PC-9 (cell line): Measurements from ENCODE around the gene ALK. TPM values are rescaled to one million over a fixed set of nuclear protein-coding genes. Genes with fewer than 3 reads are reported as not detected.
"Not testable (repeated sequence)": the region's sequence is repeated elsewhere in the genome, so short reads cannot be mapped to it uniquely, and the experiment has no call there.

ENCODE experiments used
- BruUV-seq: library from RNA; stranded (reverse); fragments of 400-500 nt; replicated peaks from 2 replicates; lab custom pipeline; 2021; lab: Mats Ljungman, UMichigan
- CTCF ChIA-PET: fragments of 300-600 bp; sonication (Branson Sonifier 250); formaldehyde crosslinking; loops from one replicate; lab custom pipeline; 2022; ENCODE audit warnings: antibody characterized with exemption; lab: Charles Lee
- POLR2A ChIA-PET: fragments of 300-600 bp; sonication (Branson Sonifier 250); formaldehyde crosslinking; loops from one replicate; lab custom pipeline; 2022; ENCODE audit warnings: antibody characterized with exemption; ENCODE audit not compliant: unreplicated experiment; lab: Charles Lee
- DNase-seq, 2 experiments: peaks; one replicate each; pipeline versions ENCODE4 v3.0.0 to v3.0.0-alpha.2; 2015 to 2022; ENCODE audit warnings: mixed read lengths in 1 of 2
- H2AFZ ChIP-seq: fragments of 200-600 bp; sonication (generic); 2 replicates; pipeline ENCODE4 v1.8.1; 2017; ENCODE audit warnings: antibody characterized with exemption
- H3F3A ChIP-seq: fragments of 200-600 bp; sonication (generic); 2 replicates; pipeline ENCODE4 v1.8.1; 2017; ENCODE audit warnings: antibody characterized with exemption, mild to moderate bottlenecking, low read depth; ENCODE audit not compliant: insufficient read depth
- H3K27ac ChIP-seq: fragments of 200-600 bp; sonication (generic); 2 replicates; pipeline ENCODE4 v1.6.1; 2016; ENCODE audit warnings: mixed run types
- H3K27me3 ChIP-seq: fragments of 200-600 bp; sonication (generic); 2 replicates; pipeline ENCODE4 v1.6.1; 2016; ENCODE audit warnings: low read depth, mixed run types; ENCODE audit not compliant: insufficient read depth
- H3K36me3 ChIP-seq: fragments of 200-600 bp; sonication (generic); 2 replicates; pipeline ENCODE4 v1.6.1; 2016; ENCODE audit warnings: low read depth, mixed run types
- H3K4me1 ChIP-seq: fragments of 200-600 bp; sonication (generic); replicated peaks from 2 replicates; pipeline ENCODE4 v1.6.1; 2016; ENCODE audit warnings: mixed run types; ENCODE audit not compliant: insufficient read depth
- H3K4me2 ChIP-seq: fragments of 200-600 bp; sonication (generic); 2 replicates; pipeline ENCODE4 v1.6.1; 2017; ENCODE audit warnings: mixed run types
- H3K4me3 ChIP-seq: fragments of 200-600 bp; sonication (generic); 2 replicates; pipeline ENCODE4 v1.6.1; 2016; ENCODE audit warnings: mixed run types
- H3K79me2 ChIP-seq: fragments of 200-600 bp; sonication (generic); 2 replicates; pipeline ENCODE4 v1.6.1; 2017; ENCODE audit warnings: low read depth, mixed run types
- H3K9me2 ChIP-seq: fragments of 200-600 bp; sonication (generic); 2 replicates; pipeline ENCODE4 v1.8.1; 2017; ENCODE audit warnings: mild to moderate bottlenecking; ENCODE audit not compliant: insufficient read depth
- H3K9me3 ChIP-seq: fragments of 200-600 bp; sonication (generic); 2 replicates; pipeline ENCODE4 v1.8.1; 2016; ENCODE audit warnings: low read depth; ENCODE audit not compliant: insufficient read depth
- H4K20me1 ChIP-seq: fragments of 200-600 bp; sonication (generic); 2 replicates; pipeline ENCODE4 v1.8.1; 2017; ENCODE audit not compliant: insufficient read depth
- CTCF ChIP-seq: fragments of 200-600 bp; sonication (generic); conservative IDR thresholded peaks from 2 replicates; pipeline ENCODE4 v1.6.1; 2017; ENCODE audit warnings: mixed run types, antibody characterized with exemption, mild to moderate bottlenecking, moderate library complexity
- EZH2 ChIP-seq: fragments of 200-600 bp; sonication (generic); IDR thresholded peaks from 2 replicates; pipeline ENCODE4 v1.8.0; 2017; ENCODE audit warnings: antibody characterized with exemption, low read depth
- intact Hi-C: fragments of 100-400 bp; cut with micrococcal nuclease; formaldehyde crosslinking; loops from one replicate; pipeline ENCODE4 v1.10.0; 2022; ENCODE audit not compliant: unreplicated experiment
- total RNA-seq: library from RNA; stranded (reverse); gene quantifications from 2 replicates; pipeline ENCODE4 v1.2.3, GENCODE V29; 2021

Gene ALK
- total RNA-seq, 1 experiment from 2014 or later, result not detected

GRCh38 chr2:29831560-29831959 lies 89.8 kb downstream of the ALK start:
- Histone ChIP-seq H2AFZ (no peak overlapping the region), H3F3A (no peaks in the 10 kb centered on the region), H3K4me2 (no peak overlapping the region), H3K27ac (no peak overlapping the region), H4K20me1 (no peaks in the 10 kb centered on the region), H3K4me3 (no peak overlapping the region), H3K27me3 (no peaks in the 10 kb centered on the region; the same call in 1 of the 2 replicates), H3K9me3 (no peaks in the 10 kb centered on the region), H3K79me2 (no peaks in the 10 kb centered on the region), H3K36me3 (no peaks in the 10 kb centered on the region), H3K9me2 (no peaks in the 10 kb centered on the region), H3K4me1 (no peaks in the 10 kb centered on the region)
- no TSS peak for BruUV-seq
- no peak for DNase-seq
- TF ChIP-seq CTCF (no peak), EZH2 (no peak)
- intact Hi-C loops, result no loop called here
- CTCF ChIA-PET, result no interaction called here
- POLR2A ChIA-PET, result no interaction called here

GRCh38 chr2:29829841-29830240 lies 91.5 kb downstream of the ALK start:
- TF ChIP-seq EZH2, result no peak
- no peak for TF ChIP-seq CTCF
- Histone ChIP-seq H3K4me1 (no peaks in the 10 kb centered on the region), H3K4me3 (no peak overlapping the region), H3F3A (no peaks in the 10 kb centered on the region), H3K27me3 (no peaks in the 10 kb centered on the region; the same call in 1 of the 2 replicates), H4K20me1 (no peaks in the 10 kb centered on the region), H2AFZ (no peak overlapping the region), H3K4me2 (no peak overlapping the region), H3K9me2 (no peaks in the 10 kb centered on the region; the same call in 1 of the 2 replicates), H3K9me3 (no peaks in the 10 kb centered on the region), H3K79me2 (no peaks in the 10 kb centered on the region), H3K27ac (no peak overlapping the region), H3K36me3 (no peaks in the 10 kb centered on the region)
- no peak for DNase-seq
- intact Hi-C loops, result no loop called here
- ChIA-PET CTCF (no interaction called here), POLR2A (no interaction called here)
- BruUV-seq, result no TSS peak

- H3K4me1 ChIP-seq, BruUV-seq, H2AFZ ChIP-seq, H3K36me3 ChIP-seq, H3K4me2 ChIP-seq, H3K4me3 ChIP-seq, DNase-seq, H3K9me2 ChIP-seq, POLR2A ChIA-PET, H3F3A ChIP-seq, CTCF ChIA-PET, H4K20me1 ChIP-seq, H3K9me3 ChIP-seq, intact Hi-C loops, H3K79me2 ChIP-seq, H3K27ac ChIP-seq: not testable (repeated sequence)
- H3K27me3 ChIP-seq, result peaks cover 13% of the 10 kb centered on the region
Measured at GRCh38 chr2:29824145-29824544, 97.2 kb downstream of the ALK start.

GRCh38 chr2:29821591-29821990 lies 99.8 kb downstream of the ALK start:
- Histone ChIP-seq H3K36me3 (no peaks in the 10 kb centered on the region), H3K9me2 (no peaks in the 10 kb centered on the region; the same call in 1 of the 2 replicates), H3F3A (no peaks in the 10 kb centered on the region), H2AFZ (no peak overlapping the region), H3K9me3 (no peaks in the 10 kb centered on the region), H3K27me3 (peaks cover 38% of the 10 kb centered on the region), H3K4me2 (no peak overlapping the region), H3K27ac (no peak overlapping the region), H3K4me1 (no peaks in the 10 kb centered on the region), H4K20me1 (no peaks in the 10 kb centered on the region), H3K4me3 (no peak overlapping the region), H3K79me2 (no peaks in the 10 kb centered on the region)
- no TSS peak for BruUV-seq
- TF ChIP-seq CTCF (no peak), EZH2 (no peak)
- no peak for DNase-seq
- ChIA-PET POLR2A (no interaction called here), CTCF (no interaction called here)
- intact Hi-C loops, result no loop called here
